ENCODE results near the gene ZSCAN22. TPM values are rescaled to one million over a fixed set of nuclear protein-coding genes. Genes with fewer than 3 reads are reported as not detected.

ZSCAN22 gene
- total and polyA plus RNA-seq, 2 of the 13 experiments (the other 11 are each of a cell fraction or from before 2014, with no cell fraction given), result 2.5 to 3.5 TPM

- TF ChIP-seq, protein P1, sequence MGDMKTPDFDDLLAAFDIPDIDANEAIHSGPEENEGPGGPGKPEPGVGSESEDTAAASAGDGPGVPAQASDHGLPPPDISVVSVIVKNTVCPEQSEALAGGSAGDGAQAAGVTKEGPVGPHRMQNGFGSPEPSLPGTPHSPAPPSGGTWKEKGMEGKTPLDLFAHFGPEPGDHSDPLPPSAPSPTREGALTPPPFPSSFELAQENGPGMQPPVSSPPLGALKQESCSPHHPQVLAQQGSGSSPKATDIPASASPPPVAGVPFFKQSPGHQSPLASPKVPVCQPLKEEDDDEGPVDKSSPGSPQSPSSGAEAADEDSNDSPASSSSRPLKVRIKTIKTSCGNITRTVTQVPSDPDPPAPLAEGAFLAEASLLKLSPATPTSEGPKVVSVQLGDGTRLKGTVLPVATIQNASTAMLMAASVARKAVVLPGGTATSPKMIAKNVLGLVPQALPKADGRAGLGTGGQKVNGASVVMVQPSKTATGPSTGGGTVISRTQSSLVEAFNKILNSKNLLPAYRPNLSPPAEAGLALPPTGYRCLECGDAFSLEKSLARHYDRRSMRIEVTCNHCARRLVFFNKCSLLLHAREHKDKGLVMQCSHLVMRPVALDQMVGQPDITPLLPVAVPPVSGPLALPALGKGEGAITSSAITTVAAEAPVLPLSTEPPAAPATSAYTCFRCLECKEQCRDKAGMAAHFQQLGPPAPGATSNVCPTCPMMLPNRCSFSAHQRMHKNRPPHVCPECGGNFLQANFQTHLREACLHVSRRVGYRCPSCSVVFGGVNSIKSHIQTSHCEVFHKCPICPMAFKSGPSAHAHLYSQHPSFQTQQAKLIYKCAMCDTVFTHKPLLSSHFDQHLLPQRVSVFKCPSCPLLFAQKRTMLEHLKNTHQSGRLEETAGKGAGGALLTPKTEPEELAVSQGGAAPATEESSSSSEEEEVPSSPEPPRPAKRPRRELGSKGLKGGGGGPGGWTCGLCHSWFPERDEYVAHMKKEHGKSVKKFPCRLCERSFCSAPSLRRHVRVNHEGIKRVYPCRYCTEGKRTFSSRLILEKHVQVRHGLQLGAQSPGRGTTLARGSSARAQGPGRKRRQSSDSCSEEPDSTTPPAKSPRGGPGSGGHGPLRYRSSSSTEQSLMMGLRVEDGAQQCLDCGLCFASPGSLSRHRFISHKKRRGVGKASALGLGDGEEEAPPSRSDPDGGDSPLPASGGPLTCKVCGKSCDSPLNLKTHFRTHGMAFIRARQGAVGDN (CRISPR knock-in tag; IDR thresholded peaks at IDR 0.05), result peak; percentile 95
- TF ChIP-seq, protein P2, sequence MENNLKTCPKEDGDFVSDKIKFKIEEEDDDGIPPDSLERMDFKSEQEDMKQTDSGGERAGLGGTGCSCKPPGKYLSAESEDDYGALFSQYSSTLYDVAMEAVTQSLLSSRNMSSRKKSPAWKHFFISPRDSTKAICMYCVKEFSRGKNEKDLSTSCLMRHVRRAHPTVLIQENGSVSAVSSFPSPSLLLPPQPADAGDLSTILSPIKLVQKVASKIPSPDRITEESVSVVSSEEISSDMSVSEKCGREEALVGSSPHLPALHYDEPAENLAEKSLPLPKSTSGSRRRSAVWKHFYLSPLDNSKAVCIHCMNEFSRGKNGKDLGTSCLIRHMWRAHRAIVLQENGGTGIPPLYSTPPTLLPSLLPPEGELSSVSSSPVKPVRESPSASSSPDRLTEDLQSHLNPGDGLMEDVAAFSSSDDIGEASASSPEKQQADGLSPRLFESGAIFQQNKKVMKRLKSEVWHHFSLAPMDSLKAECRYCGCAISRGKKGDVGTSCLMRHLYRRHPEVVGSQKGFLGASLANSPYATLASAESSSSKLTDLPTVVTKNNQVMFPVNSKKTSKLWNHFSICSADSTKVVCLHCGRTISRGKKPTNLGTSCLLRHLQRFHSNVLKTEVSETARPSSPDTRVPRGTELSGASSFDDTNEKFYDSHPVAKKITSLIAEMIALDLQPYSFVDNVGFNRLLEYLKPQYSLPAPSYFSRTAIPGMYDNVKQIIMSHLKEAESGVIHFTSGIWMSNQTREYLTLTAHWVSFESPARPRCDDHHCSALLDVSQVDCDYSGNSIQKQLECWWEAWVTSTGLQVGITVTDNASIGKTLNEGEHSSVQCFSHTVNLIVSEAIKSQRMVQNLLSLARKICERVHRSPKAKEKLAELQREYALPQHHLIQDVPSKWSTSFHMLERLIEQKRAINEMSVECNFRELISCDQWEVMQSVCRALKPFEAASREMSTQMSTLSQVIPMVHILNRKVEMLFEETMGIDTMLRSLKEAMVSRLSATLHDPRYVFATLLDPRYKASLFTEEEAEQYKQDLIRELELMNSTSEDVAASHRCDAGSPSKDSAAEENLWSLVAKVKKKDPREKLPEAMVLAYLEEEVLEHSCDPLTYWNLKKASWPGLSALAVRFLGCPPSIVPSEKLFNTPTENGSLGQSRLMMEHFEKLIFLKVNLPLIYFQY (CRISPR knock-in tag; IDR thresholded peaks at IDR 0.05; ENCODE audit: borderline replicate concordance), result peak; percentile 92
- TF ChIP-seq PBX3 (CRISPR knock-in tag; IDR thresholded peaks at IDR 0.05; ENCODE audit: borderline replicate concordance) (peak; percentile 50; the same call in 1 of the 2 replicates), ZNF780A (CRISPR knock-in tag; IDR thresholded peaks at IDR 0.05) (no peak), ZNF556 (CRISPR knock-in tag; IDR thresholded peaks at IDR 0.05; ENCODE audit: borderline replicate concordance) (peak; percentile 97; the same call in 1 of the 2 replicates), ZNF292 (CRISPR knock-in tag; IDR thresholded peaks at IDR 0.05; ENCODE audit: borderline replicate concordance, low read depth) (no peak), PLRG1 (conservative IDR thresholded peaks at IDR 0.05) (no peak), NFYB (CRISPR knock-in tag; IDR thresholded peaks at IDR 0.05) (peak; percentile 93), FOXA1 (IDR thresholded peaks at IDR 0.05) (no peak), FOXA1 (CRISPR knock-in tag; IDR thresholded peaks at IDR 0.05) (peak; percentile 57; the same call in 1 of the 2 replicates), ZNF724P (CRISPR knock-in tag; IDR thresholded peaks at IDR 0.05; ENCODE audit: borderline replicate concordance) (peak; percentile 76; the same call in 1 of the 2 replicates), KLF6 (CRISPR knock-in tag; IDR thresholded peaks at IDR 0.05) (peak; percentile 89; the same call in 1 of the 2 replicates), SOX5 (CRISPR knock-in tag; IDR thresholded peaks at IDR 0.05; ENCODE audit: borderline replicate concordance) (peak; percentile 34), PAWR (CRISPR knock-in tag; IDR thresholded peaks at IDR 0.05; ENCODE audit: borderline replicate concordance) (no peak), ZNF614 (CRISPR knock-in tag; IDR thresholded peaks at IDR 0.05; ENCODE audit: borderline replicate concordance) (peak; percentile 90; the same call in 1 of the 2 replicates), FOXP4 (CRISPR knock-in tag; IDR thresholded peaks at IDR 0.05) (peak; percentile 55; the same call in 1 of the 2 replicates), ZFP36L1 (CRISPR knock-in tag; IDR thresholded peaks at IDR 0.05) (no peak), SIN3A (IDR thresholded peaks at IDR 0.05; ENCODE audit: borderline replicate concordance, low read depth, low read length) (peak; percentile 67; the same call in 1 of the 2 replicates)
These were observed 54.1 kb downstream of the ZSCAN22 start, which contains the start of gene ZNF837 (continued) for GRCh38 chr19:58380662-58381459.
